SK-N-MC (cell line): ENCODE data around the gene PEX10.

Experiments
- EZH2 ChIP-seq: fragments of 200-600 bp; sonication (generic); IDR thresholded peaks from one replicate; pipeline ENCODE4 v1.6.1; 2017; ENCODE audit warnings: antibody characterized with exemption
- POLR2AphosphoS5 ChIP-seq: IDR thresholded peaks from 2 replicates; pipeline ENCODE4 v1.6.1; 2012; ENCODE audit warnings: mild to moderate bottlenecking, low read depth, low read length, borderline replicate concordance

- TF ChIP-seq EZH2 = no peak
- no peak for TF ChIP-seq POLR2AphosphoS5
Observed at GRCh38 chr1:2392686-2393085, 19.7 kb downstream of the PEX10 start.
